Mesothelial cell of epicardium (in vitro differentiated cells): ENCODE data around the gene ATAD2B. TPM values are rescaled to one million over a fixed set of nuclear protein-coding genes. Genes with fewer than 3 reads are reported as not detected.

Experiments used
- DNase-seq, 2 experiments: peaks; one replicate each; pipeline ENCODE4 v3.0.0; 2021; ENCODE audit warnings: low spot score in 2 of 2; ENCODE audit not compliant: unreplicated experiment in 2 of 2
- H3K27ac Mint-ChIP-seq: 2 replicates; pipeline ENCODE4 v1.8.0; 2021; ENCODE audit warnings: mixed read lengths
- H3K27me3 Mint-ChIP-seq: 2 replicates; pipeline ENCODE4 v1.8.0; 2021; ENCODE audit warnings: low read depth, mixed read lengths
- H3K36me3 Mint-ChIP-seq: 2 replicates; pipeline ENCODE4 v1.8.0; 2021; ENCODE audit warnings: mixed read lengths
- H3K4me1 Mint-ChIP-seq: 2 replicates; pipeline ENCODE4 v1.8.0; 2021; ENCODE audit warnings: mixed read lengths
- H3K4me3 Mint-ChIP-seq: 2 replicates; pipeline ENCODE4 v1.8.0; 2021; ENCODE audit warnings: mild to moderate bottlenecking, moderate library complexity, mixed read lengths
- H3K9me3 Mint-ChIP-seq: 2 replicates; pipeline ENCODE4 v1.8.0; 2021; ENCODE audit warnings: mixed read lengths
- CTCF ChIP-seq: fragments of 200-600 bp; sonication (generic); IDR thresholded peaks from one replicate; pipeline ENCODE4 v1.5.0; 2021; ENCODE audit warnings: antibody characterized with exemption; ENCODE audit not compliant: unreplicated experiment
- total RNA-seq: library from RNA; stranded (reverse); gene quantifications from 3 replicates; pipeline ENCODE4 v1.2.1, GENCODE V29; 2021

The ATAD2B gene
- total RNA-seq, 1 donor from 2014 or later = 35.6 TPM

GRCh38 chr2:23900133-23900532 lies 26.8 kb downstream of the ATAD2B start:
- Mint-ChIP-seq H3K9me3 (peaks cover 11% of the 10 kb centered on the region), H3K4me1 (peaks cover 16% of the 10 kb centered on the region), H3K4me3 (no peak overlapping the region), H3K27ac (no peak overlapping the region), H3K36me3 (peaks cover 6% of the 10 kb centered on the region), H3K27me3 (no peaks in the 10 kb centered on the region)
- no peak for TF ChIP-seq CTCF
- no peak for DNase-seq

GRCh38 chr2:23871206-23871605 lies 55.7 kb downstream of the ATAD2B start:
- no peak for DNase-seq
- no peaks in the 10 kb centered on the region for H3K27me3 Mint-ChIP-seq
- H3K36me3 Mint-ChIP-seq = peaks cover 41% of the 10 kb centered on the region
- no peak overlapping the region for H3K27ac Mint-ChIP-seq
- no peaks in the 10 kb centered on the region for H3K9me3 Mint-ChIP-seq
- H3K4me3 Mint-ChIP-seq = no peak overlapping the region
- H3K4me1 Mint-ChIP-seq = no peaks in the 10 kb centered on the region
- no peak for TF ChIP-seq CTCF

- Mint-ChIP-seq H3K9me3 (no peaks in the 10 kb centered on the region), H3K27me3 (no peaks in the 10 kb centered on the region), H3K27ac (no peak overlapping the region), H3K4me3 (no peak overlapping the region), H3K4me1 (no peaks in the 10 kb centered on the region), H3K36me3 (peaks cover 34% of the 10 kb centered on the region)
- no peak for DNase-seq
- no peak for TF ChIP-seq CTCF
These were observed 59.5 kb downstream of the ATAD2B start for GRCh38 chr2:23867449-23867848.

- peaks cover 23% of the 10 kb centered on the region for H3K36me3 Mint-ChIP-seq
- H3K27me3 Mint-ChIP-seq = no peaks in the 10 kb centered on the region
- H3K4me3 Mint-ChIP-seq = no peak overlapping the region
These were observed 64.1 kb downstream of the ATAD2B start for GRCh38 chr2:23862716-23863426.

GRCh38 chr2:23861952-23862351 lies 65.0 kb downstream of the ATAD2B start:
- TF ChIP-seq CTCF = no peak
- Mint-ChIP-seq H3K4me1 (peaks cover 4% of the 10 kb centered on the region), H3K27me3 (no peaks in the 10 kb centered on the region), H3K9me3 (no peaks in the 10 kb centered on the region), H3K27ac (no peak overlapping the region), H3K4me3 (no peak overlapping the region), H3K36me3 (peaks cover 20% of the 10 kb centered on the region)
- no peak for DNase-seq

More at GRCh38 chr2:23862716-23863426, 64.1 kb downstream of the ATAD2B start:
- peaks cover 4% of the 10 kb centered on the region for H3K4me1 Mint-ChIP-seq
- no peak for TF ChIP-seq CTCF
- H3K27ac Mint-ChIP-seq = no peak overlapping the region
- H3K9me3 Mint-ChIP-seq = no peaks in the 10 kb centered on the region
- DNase-seq = no peak

GRCh38 chr2:23859983-23860382 lies 66.9 kb downstream of the ATAD2B start:
- H3K4me3 Mint-ChIP-seq = no peak overlapping the region
- no peaks in the 10 kb centered on the region for H3K27me3 Mint-ChIP-seq
- H3K27ac Mint-ChIP-seq = peak overlapping the region; percentile 22
- DNase-seq = no peak
- peaks cover 28% of the 10 kb centered on the region for H3K36me3 Mint-ChIP-seq
- TF ChIP-seq CTCF = no peak
- peaks cover 4% of the 10 kb centered on the region for H3K4me1 Mint-ChIP-seq
- no peaks in the 10 kb centered on the region for H3K9me3 Mint-ChIP-seq
